Activated CD4-positive, alpha-beta T cell treated with anti-CD3 and anti-CD28 coated beads for 36 hours (primary cell): ENCODE measurements around the gene LDLRAD4. TPM values are rescaled to one million over a fixed set of nuclear protein-coding genes. Genes with fewer than 3 reads are reported as not detected.

Source experiments
- ATAC-seq: fragments of 200-7000 bp; cut with Tn5 transposase; one replicate; pipeline ENCODE4 v1.10.0; 2021; ENCODE audit warnings: mild to moderate bottlenecking, moderate library complexity
- CTCF ChIA-PET: fragments of 350-600 bp; sonication (Branson Sonifier 250); formaldehyde crosslinking; loops from one replicate; lab custom pipeline; 2021; ENCODE audit warnings: antibody characterized with exemption; lab: Charles Lee
- POLR2A ChIA-PET: fragments of 350-600 bp; sonication (Branson Sonifier 250); formaldehyde crosslinking; loops from one replicate; lab custom pipeline; 2021; ENCODE audit warnings: antibody characterized with exemption, inconsistent platforms; lab: Charles Lee
- DNase-seq: peaks from one replicate; pipeline ENCODE4 v3.0.0-alpha.2; 2020
- H3K27ac Mint-ChIP-seq: one replicate; pipeline ENCODE4 v1.8.0; 2021; ENCODE audit warnings: mixed read lengths
- H3K27me3 Mint-ChIP-seq: one replicate; pipeline ENCODE4 v1.8.0; 2021; ENCODE audit warnings: mixed read lengths
- H3K36me3 Mint-ChIP-seq: one replicate; pipeline ENCODE4 v1.8.0; 2021; ENCODE audit warnings: low read depth, mixed read lengths
- H3K4me1 Mint-ChIP-seq: one replicate; pipeline ENCODE4 v1.8.0; 2021; ENCODE audit warnings: mixed read lengths
- H3K4me3 Mint-ChIP-seq: one replicate; pipeline ENCODE4 v1.8.0; 2021; ENCODE audit warnings: mild to moderate bottlenecking, moderate library complexity, mixed read lengths
- H3K9me3 Mint-ChIP-seq: one replicate; pipeline ENCODE4 v1.8.0; 2021; ENCODE audit warnings: low read depth, mixed read lengths
- intact Hi-C, 2 experiments: fragments of 100-400 bp; cut with DNase I in 1 of 2; cut with micrococcal nuclease in 1 of 2; formaldehyde crosslinking; loops; one replicate each; pipeline versions ENCODE4 v1.14.2 to v1.15.1; 2022 to 2024; cut with DNase I, micrococcal nuclease
- total RNA-seq, 2 experiments: library from RNA; stranded (reverse); gene quantifications; one replicate each; pipeline ENCODE4 v1.2.3, GENCODE V29; 2021

Gene LDLRAD4
- total RNA-seq, 2 experiments from 2014 or later: 29.3 to 32.2 TPM

- H3K36me3 Mint-ChIP-seq: peaks cover 3% of the 10 kb centered on the region
- CTCF ChIA-PET: interaction anchor here (1.5 kb wide), 1 partner anchor 166 kb away, joined by 7 read pairs; no protein-coding TSS in a partner anchor
- intact Hi-C loops: loop anchor here in 1 of 2 experiments (1.0 to 2.0 kb wide), 4 partner anchors 51 to 543 kb away; no protein-coding TSS in a partner anchor
- peak; percentile 26 for ATAC-seq
- peaks cover 2% of the 10 kb centered on the region for H3K9me3 Mint-ChIP-seq
- POLR2A ChIA-PET: interaction anchor here (0.7 to 1.3 kb wide), 2 partner anchors 13 to 435 kb away, joined by 3 to 4 read pairs; no protein-coding TSS in a partner anchor
- H3K4me3 Mint-ChIP-seq: peak overlapping the region; percentile 72
- no peaks in the 10 kb centered on the region for H3K27me3 Mint-ChIP-seq
- peak overlapping the region; percentile 98 for H3K27ac Mint-ChIP-seq
- H3K4me1 Mint-ChIP-seq: peaks cover 76% of the 10 kb centered on the region
- DNase-seq: peak; percentile 59
Measured at GRCh38 chr18:13381944-13382365, 163.4 kb downstream of the LDLRAD4 start.

DNA sequence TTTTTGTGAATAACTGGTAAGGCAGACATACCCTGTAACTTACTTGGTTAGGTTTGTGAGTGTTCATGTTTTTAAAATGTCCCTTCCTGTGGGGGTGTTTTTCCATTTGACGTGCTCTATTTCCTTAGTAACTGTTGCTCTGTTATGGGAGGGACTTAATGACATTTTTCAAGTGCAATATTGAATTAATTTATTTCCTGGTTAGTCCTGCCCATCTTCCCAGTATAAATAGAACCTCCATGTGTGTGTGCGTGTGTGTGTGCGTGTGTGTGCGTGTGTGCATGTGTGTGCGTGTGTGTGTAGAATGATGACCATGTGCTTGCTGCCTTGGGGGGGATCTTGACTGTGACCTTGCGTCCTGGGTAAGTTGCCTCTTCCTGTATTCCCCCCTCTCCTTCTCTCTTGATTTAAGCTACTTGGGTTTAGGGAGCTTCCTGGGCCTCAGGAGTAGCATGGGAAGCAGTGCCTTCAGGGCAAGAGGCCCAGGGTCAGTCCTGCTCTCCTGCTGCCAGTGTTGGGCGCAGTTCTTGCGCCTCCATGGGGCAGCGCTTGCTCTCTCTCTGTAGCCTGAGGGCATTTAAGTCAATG lies 163.9 kb downstream of the LDLRAD4 start:
- Mint-ChIP-seq H3K4me3 (peak overlapping the region; percentile 72), H3K4me1 (peaks cover 71% of the 10 kb centered on the region), H3K27ac (peak overlapping the region; percentile 98), H3K9me3 (peaks cover 2% of the 10 kb centered on the region), H3K36me3 (peaks cover 3% of the 10 kb centered on the region), H3K27me3 (no peaks in the 10 kb centered on the region)
- peak; percentile 69 for ATAC-seq
- peak; percentile 34 for DNase-seq
- ChIA-PET POLR2A (interaction anchor here (0.7 to 1.3 kb wide), 4 partner anchors 13 to 435 kb away, joined by 3 to 4 read pairs (median 3); no protein-coding TSS in a partner anchor), CTCF (interaction anchor here (0.6 to 1.5 kb wide), 3 partner anchors 56 to 504 kb away, joined by 3 to 7 read pairs (median 3); no protein-coding TSS in a partner anchor)
- intact Hi-C loops: loop anchor here in 1 of 2 experiments (1.0 to 2.0 kb wide), 4 partner anchors 51 to 544 kb away; no protein-coding TSS in a partner anchor

DNA sequence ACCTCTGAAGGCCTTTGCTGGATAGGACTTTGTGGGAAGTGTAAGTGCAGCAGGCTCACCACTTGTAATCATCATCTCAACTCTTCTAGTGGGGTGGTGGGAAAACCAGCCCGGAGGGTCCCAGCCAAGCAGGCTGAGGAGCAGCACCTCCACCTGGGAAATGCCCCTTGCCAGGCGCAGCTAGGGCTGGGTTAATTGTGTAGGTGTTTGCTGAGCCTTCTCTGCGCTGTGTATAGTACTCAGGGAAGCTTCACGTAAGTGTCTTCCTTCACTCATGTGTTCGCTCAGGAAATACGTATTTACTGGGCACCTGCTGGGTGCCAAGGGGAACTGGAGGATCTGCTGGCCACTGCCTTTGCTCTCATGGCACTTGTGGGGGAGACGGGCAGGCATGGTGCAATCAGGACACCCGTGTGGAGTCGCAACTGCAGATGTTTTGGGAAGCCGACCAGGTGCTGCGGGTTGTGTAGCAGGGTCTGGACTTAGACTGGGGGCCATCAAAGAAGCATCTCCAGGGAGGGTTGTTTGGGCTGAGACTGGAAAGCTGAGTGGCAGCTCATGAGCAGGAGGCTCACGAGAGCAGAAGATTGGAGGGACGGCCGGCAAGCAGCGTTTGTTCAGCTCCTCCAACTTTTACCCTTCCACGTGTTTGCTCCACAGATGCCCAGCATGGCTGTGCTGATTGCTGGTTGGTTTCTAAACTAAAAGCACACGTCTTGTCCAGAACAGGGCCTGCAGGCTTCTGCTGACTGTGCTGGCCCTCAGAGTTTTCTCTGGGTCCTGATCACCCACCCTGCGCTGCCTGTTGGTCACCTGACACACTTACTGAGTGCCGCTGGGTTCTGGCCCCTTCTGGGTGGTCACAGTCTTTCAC lies 164.6 kb downstream of the LDLRAD4 start:
- peaks cover 2% of the 10 kb centered on the region for H3K9me3 Mint-ChIP-seq
- H3K27ac Mint-ChIP-seq: peak overlapping the region; percentile 98
- H3K36me3 Mint-ChIP-seq: peaks cover 7% of the 10 kb centered on the region
- peaks cover 63% of the 10 kb centered on the region for H3K4me1 Mint-ChIP-seq
- ATAC-seq (peak; percentile 22), DNase-seq (peak; percentile 22)
- H3K27me3 Mint-ChIP-seq: no peaks in the 10 kb centered on the region
- intact Hi-C loops: loop anchor here in 1 of 2 experiments (1.0 to 2.0 kb wide), 4 partner anchors 50 to 544 kb away; no protein-coding TSS in a partner anchor
- CTCF ChIA-PET: interaction anchor here (0.6 to 1.2 kb wide), 3 partner anchors 56 to 505 kb away, joined by 3 to 5 read pairs (median 3); no protein-coding TSS in a partner anchor
- H3K4me3 Mint-ChIP-seq: peak overlapping the region; percentile 72
- POLR2A ChIA-PET: interaction anchor here (0.7 to 1.3 kb wide), 3 partner anchors 64 to 116 kb away, joined by 3 to 4 read pairs (median 3); no protein-coding TSS in a partner anchor

- H3K4me3 Mint-ChIP-seq: no peak overlapping the region
- POLR2A ChIA-PET: no interaction called here
- ATAC-seq: no peak
- intact Hi-C loops: no loop called here
- peaks cover 7% of the 10 kb centered on the region for H3K36me3 Mint-ChIP-seq
- CTCF ChIA-PET: no interaction called here
- peaks cover 33% of the 10 kb centered on the region for H3K4me1 Mint-ChIP-seq
- H3K27me3 Mint-ChIP-seq: no peaks in the 10 kb centered on the region
- peaks cover 2% of the 10 kb centered on the region for H3K9me3 Mint-ChIP-seq
- no peak overlapping the region for H3K27ac Mint-ChIP-seq
- no peak for DNase-seq
Measured at GRCh38 chr18:13386891-13387801, 168.6 kb downstream of the LDLRAD4 start.

GRCh38 chr18:13387855-13388548 lies 169.4 kb downstream of the LDLRAD4 start:
- ChIA-PET POLR2A (no interaction called here), CTCF (no interaction called here)
- Mint-ChIP-seq H3K27me3 (no peaks in the 10 kb centered on the region), H3K9me3 (peaks cover 2% of the 10 kb centered on the region), H3K4me1 (peaks cover 27% of the 10 kb centered on the region), H3K27ac (peak overlapping the region; percentile 6), H3K4me3 (no peak overlapping the region), H3K36me3 (peaks cover 4% of the 10 kb centered on the region)
- intact Hi-C loops: no loop called here
- ATAC-seq (no peak), DNase-seq (no peak)

GRCh38 chr18:13388586-13389490 lies 170.3 kb downstream of the LDLRAD4 start:
- DNase-seq: no peak
- Mint-ChIP-seq H3K4me3 (no peak overlapping the region), H3K27me3 (no peaks in the 10 kb centered on the region), H3K27ac (no peak overlapping the region), H3K4me1 (peaks cover 27% of the 10 kb centered on the region), H3K9me3 (peaks cover 2% of the 10 kb centered on the region), H3K36me3 (peaks cover 4% of the 10 kb centered on the region)
- ATAC-seq: no peak
- ChIA-PET POLR2A (interaction anchor here (0.6 to 1.3 kb wide), 3 partner anchors 9 to 431 kb away, joined by 3 to 4 read pairs (median 3); no protein-coding TSS in a partner anchor), CTCF (no interaction called here)
- intact Hi-C loops: no loop called here

- DNase-seq: no peak
- ChIA-PET CTCF (no interaction called here), POLR2A (interaction anchor here (0.6 to 1.3 kb wide), 3 partner anchors 10 to 431 kb away, joined by 3 to 4 read pairs (median 3); no protein-coding TSS in a partner anchor)
- intact Hi-C loops: no loop called here
- Mint-ChIP-seq H3K27ac (no peak overlapping the region), H3K4me1 (peaks cover 23% of the 10 kb centered on the region), H3K9me3 (no peaks in the 10 kb centered on the region), H3K4me3 (no peak overlapping the region), H3K36me3 (peaks cover 4% of the 10 kb centered on the region), H3K27me3 (no peaks in the 10 kb centered on the region)
- ATAC-seq: no peak
Measured at GRCh38 chr18:13389491-13390131, 171.1 kb downstream of the LDLRAD4 start.

- H3K4me3 Mint-ChIP-seq: no peak overlapping the region
- peaks cover 4% of the 10 kb centered on the region for H3K36me3 Mint-ChIP-seq
- H3K4me1 Mint-ChIP-seq: peaks cover 17% of the 10 kb centered on the region
- CTCF ChIA-PET: interaction anchor here (0.8 kb wide), 1 partner anchor 185 kb away, joined by 3 read pairs; no protein-coding TSS in a partner anchor
- no peaks in the 10 kb centered on the region for H3K27me3 Mint-ChIP-seq
- intact Hi-C loops: no loop called here
- no peak for DNase-seq
- ATAC-seq: no peak
- H3K9me3 Mint-ChIP-seq: no peaks in the 10 kb centered on the region
- POLR2A ChIA-PET: no interaction called here
- H3K27ac Mint-ChIP-seq: no peak overlapping the region
Measured at GRCh38 chr18:13390196-13390595, 171.6 kb downstream of the LDLRAD4 start.

GRCh38 chr18:13390711-13391110 lies 172.2 kb downstream of the LDLRAD4 start:
- Mint-ChIP-seq H3K27ac (no peak overlapping the region), H3K4me1 (peaks cover 15% of the 10 kb centered on the region), H3K36me3 (peaks cover 4% of the 10 kb centered on the region), H3K27me3 (no peaks in the 10 kb centered on the region), H3K4me3 (no peak overlapping the region), H3K9me3 (no peaks in the 10 kb centered on the region)
- DNase-seq: no peak
- ChIA-PET POLR2A (interaction anchor here (0.7 kb wide), 1 partner anchor 141 kb away, joined by 3 read pairs; no protein-coding TSS in a partner anchor), CTCF (interaction anchor here (0.5 to 0.8 kb wide), 2 partner anchors 185 to 193 kb away, joined by 3 read pairs; no protein-coding TSS in a partner anchor)
- intact Hi-C loops: no loop called here
- no peak for ATAC-seq
